ENCODE data around the gene LYRM1. TPM values are rescaled to one million over a fixed set of nuclear protein-coding genes. Genes with fewer than 3 reads are reported as not detected.

The LYRM1 gene
- total RNA-seq, 1 experiment from 2014 or later = 14.3 TPM

- CTCF ChIA-PET = no interaction called here
- Histone ChIP-seq H3K36me3 (ENCODE audit: insufficient read depth, low read length, poor library complexity, severe bottlenecking) (no peaks in the 10 kb centered on the region), H3K4me3 (ENCODE audit: low read depth, low read length, poor library complexity, severe bottlenecking) (no peak overlapping the region), H3K27me3 (replicated peaks; ENCODE audit: insufficient read depth, low read depth, low read length, poor library complexity) (no peaks in the 10 kb centered on the region), H3K9me3 (ENCODE audit: low read depth, low read length, poor library complexity, severe bottlenecking) (no peaks in the 10 kb centered on the region), H3K4me1 (ENCODE audit: insufficient read depth, low read length, poor library complexity, severe bottlenecking) (no peaks in the 10 kb centered on the region), H3K27ac (ENCODE audit: low read depth, low read length, poor library complexity, severe bottlenecking) (no peak overlapping the region)
- BruUV-seq (replicated peaks) = no TSS peak
- intact Hi-C loops (cut with micrococcal nuclease; ENCODE audit: unreplicated experiment) = no loop called here
- no peak for TF ChIP-seq EZH2 (IDR thresholded peaks at IDR 0.05; ENCODE audit: borderline replicate concordance, low read depth, low read length, poor library complexity, severe bottlenecking)
- TF ChIP-seq CTCF (conservative IDR thresholded peaks at IDR 0.05; ENCODE audit: low read depth, low read length) = no peak
- DNase-seq (ENCODE audit: low spot score) = no peak
- POLR2A ChIA-PET (ENCODE audit: low non-redundant PET) = no interaction called here
Measured at GRCh38 chr16:20950294-20950693, 49.7 kb downstream of the LYRM1 start.

- no peak for DNase-seq (ENCODE audit: low spot score)
Measured at GRCh38 chr16:20952139-20952920, 51.8 kb downstream of the LYRM1 start.

GRCh38 chr16:20954574-20954973, 54.0 kb downstream of the LYRM1 start:
- no peak for DNase-seq (ENCODE audit: low spot score)
- no peaks in the 10 kb centered on the region for H3K4me1 ChIP-seq (ENCODE audit: insufficient read depth, low read length, poor library complexity, severe bottlenecking)
- H3K4me3 ChIP-seq (ENCODE audit: low read depth, low read length, poor library complexity, severe bottlenecking) = no peak overlapping the region
- TF ChIP-seq EZH2 (IDR thresholded peaks at IDR 0.05; ENCODE audit: borderline replicate concordance, low read depth, low read length, poor library complexity, severe bottlenecking) (no peak), CTCF (conservative IDR thresholded peaks at IDR 0.05; ENCODE audit: low read depth, low read length) (no peak)
- ChIA-PET POLR2A (ENCODE audit: low non-redundant PET) (no interaction called here), CTCF (no interaction called here)
- no peaks in the 10 kb centered on the region for H3K27me3 ChIP-seq (replicated peaks; ENCODE audit: insufficient read depth, low read depth, low read length, poor library complexity)
- H3K36me3 ChIP-seq (ENCODE audit: insufficient read depth, low read length, poor library complexity, severe bottlenecking) = no peaks in the 10 kb centered on the region
- H3K27ac ChIP-seq (ENCODE audit: low read depth, low read length, poor library complexity, severe bottlenecking) = no peak overlapping the region
- no peaks in the 10 kb centered on the region for H3K9me3 ChIP-seq (ENCODE audit: low read depth, low read length, poor library complexity, severe bottlenecking)
- intact Hi-C loops (cut with micrococcal nuclease; ENCODE audit: unreplicated experiment) = no loop called here
- no TSS peak for BruUV-seq (replicated peaks)

More at GRCh38 chr16:20952139-20952920, 51.8 kb downstream of the LYRM1 start:
- ChIA-PET POLR2A (ENCODE audit: low non-redundant PET) (no interaction called here), CTCF (no interaction called here)
- Histone ChIP-seq H3K4me1 (ENCODE audit: insufficient read depth, low read length, poor library complexity, severe bottlenecking) (no peaks in the 10 kb centered on the region), H3K27ac (ENCODE audit: low read depth, low read length, poor library complexity, severe bottlenecking) (no peak overlapping the region), H3K4me3 (ENCODE audit: low read depth, low read length, poor library complexity, severe bottlenecking) (no peak overlapping the region), H3K9me3 (ENCODE audit: low read depth, low read length, poor library complexity, severe bottlenecking) (no peaks in the 10 kb centered on the region), H3K36me3 (ENCODE audit: insufficient read depth, low read length, poor library complexity, severe bottlenecking) (no peaks in the 10 kb centered on the region), H3K27me3 (replicated peaks; ENCODE audit: insufficient read depth, low read depth, low read length, poor library complexity) (no peaks in the 10 kb centered on the region)
- no peak for TF ChIP-seq CTCF (conservative IDR thresholded peaks at IDR 0.05; ENCODE audit: low read depth, low read length)
- TF ChIP-seq EZH2 (IDR thresholded peaks at IDR 0.05; ENCODE audit: borderline replicate concordance, low read depth, low read length, poor library complexity, severe bottlenecking) = no peak
- BruUV-seq (replicated peaks) = no TSS peak
- intact Hi-C loops (cut with micrococcal nuclease; ENCODE audit: unreplicated experiment) = no loop called here
